ENCODE measurements around the gene SLC24A3. TPM values are rescaled to one million over a fixed set of nuclear protein-coding genes. Genes with fewer than 3 reads are reported as not detected.

Gene SLC24A3
- total RNA-seq, 1 donor from 2014 or later = 0.96 TPM

DNA sequence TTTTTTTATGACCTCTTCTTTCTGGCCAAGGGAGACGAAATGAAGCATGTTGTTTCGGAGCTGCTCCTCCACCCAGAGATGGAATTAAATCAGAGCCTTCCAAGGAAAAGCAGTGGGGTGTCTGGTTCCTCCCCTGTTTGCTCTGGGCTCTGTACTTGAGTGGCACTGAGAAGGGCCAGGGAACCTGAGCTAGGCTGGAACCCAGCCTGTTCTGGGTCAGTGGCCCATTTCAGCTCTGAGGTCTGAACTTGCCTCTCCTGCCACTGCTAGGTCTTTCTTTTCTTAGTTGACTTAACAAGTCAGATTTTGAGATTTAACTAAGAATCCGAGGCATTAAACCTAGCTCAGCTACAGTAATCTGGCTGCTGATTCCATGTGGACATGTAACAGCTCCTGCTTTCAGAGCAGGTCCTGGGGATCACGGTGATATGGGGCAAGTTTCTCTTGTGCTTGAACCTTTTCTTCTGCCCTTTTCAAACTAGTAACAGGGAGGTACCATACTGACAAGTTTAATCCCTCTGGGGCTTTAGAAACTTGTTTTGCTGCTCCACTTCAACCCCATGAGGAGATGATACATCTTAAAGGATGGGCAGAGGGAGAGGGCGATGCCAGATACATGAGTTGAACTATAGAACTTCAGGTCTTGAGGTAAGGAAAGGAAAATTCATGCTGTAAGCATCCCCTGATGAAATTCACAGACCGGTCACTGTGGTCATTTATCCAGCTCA, 101.1 kb downstream of the SLC24A3 start:
- H3K27ac Mint-ChIP-seq = no peak overlapping the region
- no peaks in the 10 kb centered on the region for H3K27me3 Mint-ChIP-seq
- DNase-seq (ENCODE audit: low spot score, unreplicated experiment) = no peak
- no peaks in the 10 kb centered on the region for H3K9me3 Mint-ChIP-seq (ENCODE audit: low read depth)
- TF ChIP-seq, protein P1, sequence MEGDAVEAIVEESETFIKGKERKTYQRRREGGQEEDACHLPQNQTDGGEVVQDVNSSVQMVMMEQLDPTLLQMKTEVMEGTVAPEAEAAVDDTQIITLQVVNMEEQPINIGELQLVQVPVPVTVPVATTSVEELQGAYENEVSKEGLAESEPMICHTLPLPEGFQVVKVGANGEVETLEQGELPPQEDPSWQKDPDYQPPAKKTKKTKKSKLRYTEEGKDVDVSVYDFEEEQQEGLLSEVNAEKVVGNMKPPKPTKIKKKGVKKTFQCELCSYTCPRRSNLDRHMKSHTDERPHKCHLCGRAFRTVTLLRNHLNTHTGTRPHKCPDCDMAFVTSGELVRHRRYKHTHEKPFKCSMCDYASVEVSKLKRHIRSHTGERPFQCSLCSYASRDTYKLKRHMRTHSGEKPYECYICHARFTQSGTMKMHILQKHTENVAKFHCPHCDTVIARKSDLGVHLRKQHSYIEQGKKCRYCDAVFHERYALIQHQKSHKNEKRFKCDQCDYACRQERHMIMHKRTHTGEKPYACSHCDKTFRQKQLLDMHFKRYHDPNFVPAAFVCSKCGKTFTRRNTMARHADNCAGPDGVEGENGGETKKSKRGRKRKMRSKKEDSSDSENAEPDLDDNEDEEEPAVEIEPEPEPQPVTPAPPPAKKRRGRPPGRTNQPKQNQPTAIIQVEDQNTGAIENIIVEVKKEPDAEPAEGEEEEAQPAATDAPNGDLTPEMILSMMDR (IDR thresholded peaks at IDR 0.05; ENCODE audit: unreplicated experiment) = no peak
- no peak overlapping the region for H3K4me3 Mint-ChIP-seq (ENCODE audit: low read depth)
- no peaks in the 10 kb centered on the region for H3K36me3 Mint-ChIP-seq (ENCODE audit: insufficient read depth)
- H3K4me1 Mint-ChIP-seq (ENCODE audit: low read depth) = no peaks in the 10 kb centered on the region

DNA sequence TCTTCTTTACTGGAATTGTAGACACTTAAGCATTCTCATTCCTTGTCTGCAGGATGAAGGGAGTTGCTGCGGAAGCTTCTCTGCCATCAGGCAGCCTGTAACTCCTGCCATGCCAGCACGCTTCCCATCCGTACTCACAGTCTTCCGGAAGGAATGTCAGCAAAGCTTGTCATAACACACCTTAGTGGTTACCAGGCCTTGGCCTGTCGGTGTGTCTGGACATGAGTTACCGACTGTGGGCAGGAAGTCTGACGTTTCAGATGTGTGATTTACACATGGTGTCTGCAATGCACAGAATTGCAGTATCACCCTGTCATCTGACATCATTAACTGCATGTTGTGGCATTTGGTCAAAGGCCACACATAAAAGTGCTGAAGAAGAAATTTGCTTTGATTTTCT, 102.2 kb downstream of the SLC24A3 start:
- TF ChIP-seq, protein P1 (IDR thresholded peaks at IDR 0.05; ENCODE audit: unreplicated experiment) = no peak
- H3K4me1 Mint-ChIP-seq (ENCODE audit: low read depth) = no peaks in the 10 kb centered on the region
- H3K9me3 Mint-ChIP-seq (ENCODE audit: low read depth) = no peaks in the 10 kb centered on the region
- no peaks in the 10 kb centered on the region for H3K36me3 Mint-ChIP-seq (ENCODE audit: insufficient read depth)
- H3K27me3 Mint-ChIP-seq = no peaks in the 10 kb centered on the region
- H3K27ac Mint-ChIP-seq = peak overlapping the region; percentile 71
- DNase-seq (ENCODE audit: low spot score, unreplicated experiment) = no peak
- H3K4me3 Mint-ChIP-seq (ENCODE audit: low read depth) = no peak overlapping the region

DNA sequence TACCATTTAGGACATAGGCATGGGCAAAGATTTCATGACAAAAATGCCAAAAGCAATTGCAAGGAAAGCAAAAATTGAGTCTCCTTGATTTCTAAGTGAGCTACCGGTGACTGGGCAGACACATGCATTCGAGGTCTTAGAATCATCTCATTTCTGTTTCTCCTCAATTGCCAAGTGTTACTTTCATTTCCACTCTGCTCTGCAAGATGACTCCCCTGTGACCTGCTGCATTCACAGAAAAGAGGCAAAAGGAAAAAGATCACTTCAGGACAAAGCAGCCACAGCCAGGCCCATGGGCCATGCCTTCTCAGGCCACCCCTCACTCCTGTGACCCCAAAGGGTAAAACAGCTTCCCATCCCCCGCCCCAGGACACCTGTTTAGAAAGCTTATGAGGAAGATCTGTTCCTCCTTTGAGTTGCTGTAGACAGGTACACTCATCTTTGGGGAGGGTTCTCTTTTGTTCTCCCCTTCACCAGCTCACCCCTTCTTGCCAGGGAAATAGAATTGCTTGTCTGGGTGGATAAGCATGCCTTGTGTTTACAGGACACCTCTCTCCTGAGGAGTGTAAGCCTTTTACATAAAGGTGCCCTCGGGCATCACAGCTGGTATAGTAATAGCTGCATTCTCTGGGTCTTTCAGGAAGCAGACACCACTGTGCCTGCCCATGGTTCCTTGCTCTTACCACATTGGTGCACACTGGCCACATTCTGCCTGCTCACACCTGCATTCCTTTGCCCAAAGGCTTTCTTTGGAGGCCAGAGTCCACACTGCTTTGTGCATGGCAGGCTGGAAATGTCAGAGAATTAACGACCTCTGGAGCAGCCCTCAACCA, 105.0 kb downstream of the SLC24A3 start:
- Mint-ChIP-seq H3K27ac (no peak overlapping the region), H3K9me3 (ENCODE audit: low read depth) (no peaks in the 10 kb centered on the region), H3K36me3 (ENCODE audit: insufficient read depth) (no peaks in the 10 kb centered on the region), H3K4me1 (ENCODE audit: low read depth) (no peaks in the 10 kb centered on the region), H3K4me3 (ENCODE audit: low read depth) (no peak overlapping the region), H3K27me3 (no peaks in the 10 kb centered on the region)
- TF ChIP-seq, protein P1 (IDR thresholded peaks at IDR 0.05; ENCODE audit: unreplicated experiment) = no peak
- DNase-seq (ENCODE audit: low spot score, unreplicated experiment) = no peak

DNA sequence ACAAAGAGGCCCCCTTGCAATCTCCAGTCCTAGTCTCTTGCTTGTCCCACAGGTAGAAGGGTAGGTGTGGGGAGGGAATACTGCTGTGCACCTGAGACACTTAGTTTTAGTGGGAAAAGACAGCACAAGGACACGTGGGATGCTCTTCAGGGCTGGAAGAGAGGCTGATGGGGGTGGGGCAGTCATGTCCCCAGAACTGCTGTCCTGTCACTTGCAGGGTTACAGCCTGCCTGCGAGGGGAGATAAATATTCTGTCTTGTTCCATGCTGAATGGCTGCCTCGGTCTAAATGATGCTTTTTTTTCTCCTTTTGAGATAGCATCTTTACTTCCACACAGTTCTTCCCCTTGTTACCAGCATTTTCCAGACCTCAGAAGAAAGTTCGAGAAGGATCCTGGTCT, 106.2 kb downstream of the SLC24A3 start:
- no peak overlapping the region for H3K27ac Mint-ChIP-seq
- H3K9me3 Mint-ChIP-seq (ENCODE audit: low read depth) = no peaks in the 10 kb centered on the region
- H3K4me1 Mint-ChIP-seq (ENCODE audit: low read depth) = no peaks in the 10 kb centered on the region
- no peaks in the 10 kb centered on the region for H3K36me3 Mint-ChIP-seq (ENCODE audit: insufficient read depth)
- TF ChIP-seq, protein P1 (IDR thresholded peaks at IDR 0.05; ENCODE audit: unreplicated experiment) = no peak
- H3K4me3 Mint-ChIP-seq (ENCODE audit: low read depth) = no peak overlapping the region
- DNase-seq (ENCODE audit: low spot score, unreplicated experiment) = no peak
- no peaks in the 10 kb centered on the region for H3K27me3 Mint-ChIP-seq

DNA sequence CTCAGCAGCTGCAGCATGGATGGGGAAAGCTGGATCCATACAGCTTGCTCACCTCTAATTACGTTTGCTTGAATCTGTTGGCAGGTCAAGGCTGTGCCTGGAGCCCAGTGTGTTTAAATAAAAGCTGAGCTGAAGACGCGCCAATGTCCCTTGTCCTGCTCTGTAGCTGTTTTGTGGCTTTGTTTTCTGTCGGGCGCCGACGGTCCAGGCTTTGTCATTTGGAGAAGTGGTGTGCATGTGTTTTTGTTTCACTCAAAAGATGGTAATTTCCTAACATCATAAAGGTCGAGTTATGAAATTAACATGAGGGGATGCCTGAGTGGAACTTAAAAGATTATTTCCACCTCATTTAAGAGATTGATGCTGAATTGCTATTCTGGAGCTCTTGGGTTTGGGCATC, 107.6 kb downstream of the SLC24A3 start:
- Mint-ChIP-seq H3K27me3 (no peaks in the 10 kb centered on the region), H3K4me1 (ENCODE audit: low read depth) (no peaks in the 10 kb centered on the region), H3K36me3 (ENCODE audit: insufficient read depth) (no peaks in the 10 kb centered on the region), H3K9me3 (ENCODE audit: low read depth) (no peaks in the 10 kb centered on the region), H3K27ac (no peak overlapping the region), H3K4me3 (ENCODE audit: low read depth) (no peak overlapping the region)
- TF ChIP-seq, protein P1 (IDR thresholded peaks at IDR 0.05; ENCODE audit: unreplicated experiment) = no peak
- no peak for DNase-seq (ENCODE audit: low spot score, unreplicated experiment)
